ENCODE data around the gene AKR1E2.
"Not testable (repeated sequence)": the region's sequence is repeated elsewhere in the genome, so short reads cannot be mapped to it uniquely, and the experiment has no call there.

AKR1E2 gene

GRCh38 chr10:4813496-4813895 lies 12.5 kb upstream of the AKR1E2 start:
- no peak for DNase-seq (ENCODE audit: low read depth in 2 of 2)

- DNase-seq (ENCODE audit: low read depth in 2 of 2) = not testable (repeated sequence)
Measured at GRCh38 chr10:4815646-4816180, 10.3 kb upstream of the AKR1E2 start.

GRCh38 chr10:4816966-4817365 lies 9.0 kb upstream of the AKR1E2 start:
- no peak for DNase-seq (ENCODE audit: low read depth in 2 of 2)

GRCh38 chr10:4819067-4819466 lies 6.9 kb upstream of the AKR1E2 start:
- no peak for DNase-seq (ENCODE audit: low read depth in 2 of 2)

- no peak for DNase-seq (ENCODE audit: low read depth in 2 of 2)
Measured at GRCh38 chr10:4819707-4820106, 6.3 kb upstream of the AKR1E2 start.

GRCh38 chr10:4820804-4821401 lies 5.1 kb upstream of the AKR1E2 start:
- DNase-seq (ENCODE audit: low read depth in 2 of 2) = no peak

- DNase-seq (ENCODE audit: low read depth in 2 of 2) = no peak
Measured at GRCh38 chr10:4822208-4822607, 3.8 kb upstream of the AKR1E2 start.

GRCh38 chr10:4824791-4825310 lies 1.2 kb upstream of the AKR1E2 start:
- no peak for DNase-seq (ENCODE audit: low read depth in 2 of 2)

GRCh38 chr10:4825456-4825867 lies 545 bp upstream of the AKR1E2 start:
- no peak for DNase-seq (ENCODE audit: low read depth in 2 of 2)

GRCh38 chr10:4826792-4827324 lies 851 bp downstream of the AKR1E2 start:
- DNase-seq (ENCODE audit: low read depth in 2 of 2) = no peak

GRCh38 chr10:4828005-4828404 lies 2.0 kb downstream of the AKR1E2 start:
- DNase-seq (ENCODE audit: low read depth in 2 of 2) = no peak

GRCh38 chr10:4830551-4830950 lies 4.5 kb downstream of the AKR1E2 start:
- no peak for DNase-seq (ENCODE audit: low read depth in 2 of 2)

- DNase-seq (ENCODE audit: low read depth in 2 of 2) = no peak
Measured at GRCh38 chr10:4831091-4831490, 5.1 kb downstream of the AKR1E2 start.

GRCh38 chr10:4833286-4833685 lies 7.3 kb downstream of the AKR1E2 start:
- DNase-seq (ENCODE audit: low read depth in 2 of 2) = no peak

- no peak for DNase-seq (ENCODE audit: low read depth in 2 of 2)
Measured at GRCh38 chr10:4834898-4835405, 8.9 kb downstream of the AKR1E2 start.

GRCh38 chr10:4835494-4835918 lies 9.5 kb downstream of the AKR1E2 start:
- DNase-seq (ENCODE audit: low read depth in 2 of 2) = no peak

- no peak for DNase-seq (ENCODE audit: low read depth in 2 of 2)
Measured at GRCh38 chr10:4836416-4836969, 10.5 kb downstream of the AKR1E2 start.

- DNase-seq (ENCODE audit: low read depth in 2 of 2) = no peak
Measured at GRCh38 chr10:4837551-4837950, 11.5 kb downstream of the AKR1E2 start.

- DNase-seq (ENCODE audit: low read depth in 2 of 2) = no peak
Measured at GRCh38 chr10:4838743-4839142, 12.7 kb downstream of the AKR1E2 start.

- DNase-seq (ENCODE audit: low read depth in 2 of 2) = no peak
Measured at GRCh38 chr10:4839353-4839752, 13.3 kb downstream of the AKR1E2 start.

GRCh38 chr10:4840151-4840550 lies 14.1 kb downstream of the AKR1E2 start:
- no peak for DNase-seq (ENCODE audit: low read depth in 2 of 2)

GRCh38 chr10:4843525-4844180 lies 17.6 kb downstream of the AKR1E2 start:
- DNase-seq (ENCODE audit: low read depth in 2 of 2) = no peak

All from stimulated activated CD8-positive, alpha-beta memory T cell treated with anti-CD3 and anti-CD28 coated beads, Interleukin-7, amount 100 ng/mL, for 4 hours (primary cell).